H9 (cell line): ENCODE data around the gene NAT14. TPM values are rescaled to one million over a fixed set of nuclear protein-coding genes. Genes with fewer than 3 reads are reported as not detected.

Source experiments
- DNase-seq: peaks from one replicate; pipeline ENCODE4 v3.0.0-alpha.2; 2017
- H2AFZ ChIP-seq: one replicate; pipeline ENCODE4 v1.6.1; 2013; ENCODE audit warnings: mild to moderate bottlenecking, low read length, control low read depth, moderate library complexity
- H2AK5ac ChIP-seq: 2 replicates; pipeline ENCODE4 v1.6.1; 2013; ENCODE audit warnings: low read length, control low read depth, mixed read lengths; ENCODE audit not compliant: insufficient read length
- H2BK120ac ChIP-seq: one replicate; pipeline ENCODE4 v1.6.1; 2013; ENCODE audit warnings: low read depth, mild to moderate bottlenecking, low read length, control low read depth, inconsistent platforms; ENCODE audit not compliant: poor library complexity, severe bottlenecking
- H2BK12ac ChIP-seq: 2 replicates; pipeline ENCODE4 v1.6.1; 2013; ENCODE audit warnings: low read length, control low read depth, mixed read lengths, low read depth; ENCODE audit not compliant: insufficient read length
- H2BK15ac ChIP-seq: 2 replicates; pipeline ENCODE4 v1.6.1; 2013; ENCODE audit warnings: low read depth, low read length, control low read depth
- H2BK20ac ChIP-seq: one replicate; pipeline ENCODE4 v1.6.1; 2013; ENCODE audit warnings: low read depth, mild to moderate bottlenecking, low read length, control low read depth, inconsistent platforms; ENCODE audit not compliant: poor library complexity, severe bottlenecking
- H2BK5ac ChIP-seq: 2 replicates; pipeline ENCODE4 v1.6.1; 2013; ENCODE audit warnings: low read length, control low read depth, mixed read lengths; ENCODE audit not compliant: insufficient read length
- H3K14ac ChIP-seq: 2 replicates; pipeline ENCODE4 v1.6.1; 2013; ENCODE audit warnings: low read length, control low read depth; ENCODE audit not compliant: insufficient read depth
- H3K18ac ChIP-seq: 2 replicates; pipeline ENCODE4 v1.6.1; 2013; ENCODE audit warnings: low read depth, mild to moderate bottlenecking, mixed read lengths, low read length, control low read depth; ENCODE audit not compliant: insufficient read length
- H3K23ac ChIP-seq: 2 replicates; pipeline ENCODE4 v1.6.1; 2013; ENCODE audit warnings: low read length, control low read depth, mixed read lengths, low read depth; ENCODE audit not compliant: insufficient read length
- H3K23me2 ChIP-seq: 2 replicates; pipeline ENCODE4 v1.6.1; 2013; ENCODE audit warnings: low read depth, mild to moderate bottlenecking, mixed read lengths, low read length, control low read depth; ENCODE audit not compliant: insufficient read length, poor library complexity, severe bottlenecking
- H3K27ac ChIP-seq: 2 replicates; pipeline ENCODE4 v1.5.1; 2013; ENCODE audit warnings: low read length, control low read depth, mixed read lengths, low read depth; ENCODE audit not compliant: insufficient read length
- H3K27me3 ChIP-seq: 2 replicates; pipeline ENCODE4 v1.6.1; 2013; ENCODE audit warnings: low read length, control low read depth, inconsistent platforms; ENCODE audit not compliant: insufficient read depth
- H3K4ac ChIP-seq: 2 replicates; pipeline ENCODE4 v1.6.1; 2013; ENCODE audit warnings: low read depth, mild to moderate bottlenecking, control low read depth, inconsistent platforms, low read length, moderate library complexity
- H3K4me1 ChIP-seq: 2 replicates; pipeline ENCODE4 v1.6.1; 2013; ENCODE audit warnings: low read length, control low read depth, inconsistent platforms; ENCODE audit not compliant: insufficient read depth
- H3K4me2 ChIP-seq: 2 replicates; pipeline ENCODE4 v1.6.1; 2013; ENCODE audit warnings: low read length, control low read depth, mixed read lengths; ENCODE audit not compliant: insufficient read length, insufficient read depth
- H3K56ac ChIP-seq: 2 replicates; pipeline ENCODE4 v1.6.1; 2013; ENCODE audit warnings: low read depth, mild to moderate bottlenecking, mixed read lengths, low read length, control low read depth; ENCODE audit not compliant: insufficient read length
- H3K79me1 ChIP-seq: 2 replicates; pipeline ENCODE4 v1.6.1; 2013; ENCODE audit warnings: low read depth, mild to moderate bottlenecking, moderate library complexity, low read length, control low read depth, inconsistent platforms; ENCODE audit not compliant: insufficient read depth, poor library complexity, severe bottlenecking
- H3K79me2 ChIP-seq: 2 replicates; pipeline ENCODE4 v1.6.1; 2013; ENCODE audit warnings: low read length, control low read depth, inconsistent platforms; ENCODE audit not compliant: insufficient read depth
- H3K9ac ChIP-seq: 2 replicates; pipeline ENCODE4 v1.6.1; 2013; ENCODE audit warnings: low read length, control low read depth, mixed read lengths; ENCODE audit not compliant: insufficient read length; ENCODE audit errors: extremely low read depth
- H3K9me3 ChIP-seq: one replicate; pipeline ENCODE4 v1.6.1; 2013; ENCODE audit warnings: low read depth, low read length, inconsistent platforms; ENCODE audit not compliant: control insufficient read depth
- H3T11ph ChIP-seq: one replicate; pipeline ENCODE4 v1.6.1; 2013; ENCODE audit warnings: mild to moderate bottlenecking, low read length, control low read depth, inconsistent platforms
- H4K20me1 ChIP-seq: one replicate; pipeline ENCODE4 v1.6.1; 2013; ENCODE audit not compliant: control insufficient read depth, insufficient read length, insufficient read depth
- H4K5ac ChIP-seq: 2 replicates; pipeline ENCODE4 v1.6.1; 2013; ENCODE audit warnings: low read depth, mild to moderate bottlenecking, mixed read lengths, low read length, control low read depth; ENCODE audit not compliant: insufficient read length
- H4K8ac ChIP-seq: replicated peaks from 2 replicates; pipeline ENCODE4 v1.6.1; 2013; ENCODE audit warnings: low read length, control low read depth, mixed read lengths, low read depth; ENCODE audit not compliant: insufficient read length
- H4K91ac ChIP-seq: 2 replicates; pipeline ENCODE4 v1.6.1; 2013; ENCODE audit warnings: low read depth, mild to moderate bottlenecking, moderate library complexity, mixed read lengths, low read length, control low read depth; ENCODE audit not compliant: insufficient read length
- H3K27ac Mint-ChIP-seq, 3 experiments: 2 replicates in 2 of 3; 3 replicates in 1 of 3; pipeline ENCODE4 v1.8.0; 2020 to 2021; ENCODE audit warnings: mixed read lengths in 3 of 3, mild to moderate bottlenecking in 1 of 3, moderate library complexity in 1 of 3
- H3K27me3 Mint-ChIP-seq: 2 replicates; pipeline ENCODE4 v1.8.0; 2021; ENCODE audit warnings: low read depth, mild to moderate bottlenecking, moderate library complexity, mixed read lengths
- H3K36me3 Mint-ChIP-seq, 3 experiments: 2 replicates in 2 of 3; 3 replicates in 1 of 3; pipeline ENCODE4 v1.8.0; 2020 to 2021; ENCODE audit warnings: low read depth in 3 of 3, mixed read lengths in 3 of 3; ENCODE audit not compliant: insufficient read depth in 1 of 3
- H3K4me1 Mint-ChIP-seq, 2 experiments: 2 replicates each; pipeline ENCODE4 v1.8.0; 2020; ENCODE audit warnings: mixed read lengths in 2 of 2
- H3K4me3 Mint-ChIP-seq, 2 experiments: 2 replicates in 1 of 2; 3 replicates in 1 of 2; pipeline ENCODE4 v1.8.0; 2020 to 2021; ENCODE audit warnings: mild to moderate bottlenecking in 2 of 2, mixed read lengths in 2 of 2, moderate library complexity in 1 of 2
- H3K9me3 Mint-ChIP-seq, 2 experiments: 2 replicates in 1 of 2; 3 replicates in 1 of 2; pipeline ENCODE4 v1.8.0; 2020; ENCODE audit warnings: mild to moderate bottlenecking in 2 of 2, mixed read lengths in 2 of 2, moderate library complexity in 1 of 2
- CTCF ChIP-seq: fragments of 200-600 bp; sonication (generic); conservative IDR thresholded peaks from 3 replicates; pipeline ENCODE4 v1.8.0; 2021; ENCODE audit warnings: antibody characterized with exemption, mild to moderate bottlenecking
- WGBS: extraction: QIAGEN DNeasy Blood & Tissue Kit; methylation state at CpG from one replicate; pipeline ENCODE4 v1.1.7; 2013; ENCODE audit warnings: missing lambda C conversion rate, low lambda C conversion rate, mixed read lengths; ENCODE audit not compliant: insufficient read length; ENCODE audit errors: extremely low coverage; 5-methylcytosine and 5-hydroxymethylcytosine counted together
- total RNA-seq: library from RNA; stranded (reverse); gene quantifications from 2 replicates; pipeline ENCODE4 v1.2.1, GENCODE V29; 2021

The NAT14 gene
- total RNA-seq, 1 experiment from 2014 or later = 51.2 TPM

GRCh38 chr19:55520691-55521292, 35.8 kb downstream of the NAT14 start:
- Mint-ChIP-seq H3K27me3 (peaks cover 12% of the 10 kb centered on the region), H3K36me3 (no peaks in the 10 kb centered on the region), H3K4me1 (peaks cover 0 to 3% of the 10 kb centered on the region in 2 experiments; a peak in 3 of 4 replicates), H3K9me3 (no peaks in the 10 kb centered on the region), H3K4me3 (no peak overlapping the region), H3K27ac (no peak overlapping the region)
- Histone ChIP-seq H3K18ac (no peak overlapping the region), H2BK15ac (no peak overlapping the region), H3K56ac (no peak overlapping the region), H3K23ac (no peak overlapping the region), H4K91ac (no peak overlapping the region), H3K23me2 (peaks cover 3% of the 10 kb centered on the region), H2AFZ (no peak overlapping the region), H3K4ac (no peak overlapping the region), H2BK12ac (no peak overlapping the region), H3K9ac (no peak overlapping the region), H3K9me3 (no peaks in the 10 kb centered on the region), H4K8ac (no peak overlapping the region), H3K4me2 (no peak overlapping the region), H2AK5ac (no peak overlapping the region), H4K20me1 (no peaks in the 10 kb centered on the region), H3K4me1 (no peaks in the 10 kb centered on the region), H3K79me1 (no peaks in the 10 kb centered on the region), H2BK120ac (no peak overlapping the region), H2BK20ac (no peak overlapping the region), H3K79me2 (no peaks in the 10 kb centered on the region), H3T11ph (no peak overlapping the region), H2BK5ac (no peak overlapping the region), H3K27ac (no peak overlapping the region), H3K27me3 (no peaks in the 10 kb centered on the region), H3K14ac (no peak overlapping the region), H4K5ac (no peak overlapping the region)
- DNase-seq = no peak
- TF ChIP-seq CTCF = no peak
- no CpG with 5 or more reads among the region's 14 CpGs for WGBS
